K562 (cell line): ENCODE measurements around the gene HCFC1R1. TPM values are rescaled to one million over a fixed set of nuclear protein-coding genes. Genes with fewer than 3 reads are reported as not detected.
A peak's percentile ranks its signal among the peaks of the same experiment; 100 is the strongest.

Source experiments
- CBFA2T2 ChIP-seq: fragments of 450-650 bp; conservative IDR thresholded peaks from 2 replicates; pipeline ENCODE4 v1.6.1; 2017; ENCODE audit warnings: mild to moderate bottlenecking
- ETV6 ChIP-seq, 3 experiments: fragments of 150-350 bp in 1 of 3; sonication (generic) in 1 of 3; formaldehyde crosslinking in 1 of 3; IDR thresholded peaks; 2 replicates each; pipeline versions ENCODE4 v1.6.1 to v1.8.0; 2014 to 2022; ENCODE audit warnings: borderline replicate concordance in 2 of 3, low read depth in 2 of 3, antibody characterized with exemption in 1 of 3, low read length in 1 of 3, mild to moderate bottlenecking in 1 of 3, missing genetic modification reagents in 1 of 3
- GMEB1 ChIP-seq: fragments of 250-450 bp; sonication (Bioruptor Pico); IDR thresholded peaks from 2 replicates; pipeline ENCODE4 v1.4.0; 2020; ENCODE audit warnings: mild to moderate bottlenecking
- KAT8 ChIP-seq: fragments of 450-650 bp; IDR thresholded peaks from 2 replicates; pipeline ENCODE4 v1.6.1; 2016; ENCODE audit warnings: low read depth, mild to moderate bottlenecking
- KDM1A ChIP-seq, 2 experiments: fragments of 450-650 bp; IDR thresholded peaks; 2 replicates each; pipeline ENCODE4 v1.6.1; 2016; ENCODE audit warnings: mild to moderate bottlenecking in 2 of 2
- MBD2 ChIP-seq: sonication (generic); IDR thresholded peaks from 2 replicates; pipeline ENCODE4 v1.6.1; 2016; ENCODE audit warnings: low read depth, borderline replicate concordance
- POLR2AphosphoS5 ChIP-seq: IDR thresholded peaks from 2 replicates; pipeline ENCODE4 v1.6.1; 2011; ENCODE audit warnings: mild to moderate bottlenecking, low read depth, low read length, moderate library complexity; ENCODE audit not compliant: control insufficient read depth, insufficient read depth
- PTRF ChIP-seq: fragments of 450-650 bp; IDR thresholded peaks from 2 replicates; pipeline ENCODE4 v1.6.1; 2016; ENCODE audit warnings: mild to moderate bottlenecking, missing genetic modification characterization, missing compliant biosample characterization
- ZBTB34 ChIP-seq: fragments of 250-450 bp; sonication (Bioruptor Pico); IDR thresholded peaks from 2 replicates; pipeline ENCODE4 v1.8.0; 2021; ENCODE audit warnings: mild to moderate bottlenecking, moderate library complexity
- ZNF217 ChIP-seq: sonication (generic); formaldehyde crosslinking; IDR thresholded peaks from 2 replicates; pipeline ENCODE4 v1.8.0; 2022; ENCODE audit warnings: mild to moderate bottlenecking, missing genetic modification reagents
- ZNF311 ChIP-seq: fragments of 250-450 bp; sonication (Bioruptor Pico); IDR thresholded peaks from 2 replicates; pipeline ENCODE4 v1.4.0; 2020; ENCODE audit warnings: mild to moderate bottlenecking, moderate library complexity
- ZNF436 ChIP-seq: fragments of 250-450, 450-650 bp; sonication (Bioruptor Pico); formaldehyde crosslinking; IDR thresholded peaks from 2 replicates; pipeline ENCODE4 v1.7.0; 2020; ENCODE audit warnings: mild to moderate bottlenecking
- ZNF511 ChIP-seq: sonication (generic); formaldehyde crosslinking; IDR thresholded peaks from 2 replicates; pipeline ENCODE4 v1.8.0; 2022; ENCODE audit warnings: mild to moderate bottlenecking, missing genetic modification reagents
- ZNF561 ChIP-seq: fragments of 450-650 bp; formaldehyde crosslinking; conservative IDR thresholded peaks from 2 replicates; pipeline ENCODE4 v1.4.0; 2020; ENCODE audit warnings: mild to moderate bottlenecking, moderate library complexity
- ZNF77 ChIP-seq: fragments of 250-450 bp; sonication (Bioruptor Pico); IDR thresholded peaks from 2 replicates; pipeline ENCODE4 v1.5.0; 2020
- polyA plus RNA-seq, 8 experiments: library from polyadenylated mRNA; depleted of rRNA in 4 of 8; stranded (reverse) in 5 of 8; unstranded in 3 of 8; fragments of >200 nt; fragmentation: Nextera tagmentation in 2 of 8; fragmentation: Illumina TruSeq in 1 of 8; extraction: Ambion mirVana in 2 of 8; extraction: Trizol in 1 of 8; gene quantifications; 2 replicates each; pipeline versions ENCODE4 v1.2.1 to v1.2.3, GENCODE V29; 2011 to 2014; ENCODE audit warnings: inconsistent platforms in 1 of 8, missing spikeins in 1 of 8
- total RNA-seq, 7 experiments: library from RNA; depleted of rRNA in 6 of 7; stranded (reverse); fragments of >200 nt in 6 of 7; fragmentation: Illumina TruSeq in 2 of 7; extraction: Trizol in 2 of 7; gene quantifications; 2 replicates each; pipeline versions ENCODE4 v1.2.1 to v1.2.3, GENCODE V29; 2011 to 2021; ENCODE audit warnings: low replicate concordance in 1 of 7
- TF ChIP-seq, protein P1 (sequence below): fragments of 150-350 bp; conservative IDR thresholded peaks from 2 replicates; pipeline ENCODE4 v1.6.1; 2014; ENCODE audit warnings: low read length
- TF ChIP-seq, protein P2 (sequence below): sonication (generic); formaldehyde crosslinking; IDR thresholded peaks from 2 replicates; pipeline ENCODE4 v1.8.0; 2022; ENCODE audit warnings: missing genetic modification reagents, mild to moderate bottlenecking, moderate library complexity, borderline replicate concordance
- TF ChIP-seq, protein P3 (sequence below): fragments of 200-800 bp; sonication (Bioruptor generic); IDR thresholded peaks from 2 replicates; pipeline ENCODE4 v1.6.1; 2017; ENCODE audit warnings: missing genetic modification characterization, missing compliant biosample characterization

HCFC1R1 gene
- total and polyA plus RNA-seq, 9 of the 15 experiments (the other 6 are each of a cell fraction or from before 2014, with no cell fraction given), result 2.2 to 29.0 (median 11.2) TPM

- TF ChIP-seq POLR2AphosphoS5, result no peak
- TF ChIP-seq ZNF77 (CRISPR knock-in tag), result no peak
- no peak for TF ChIP-seq ZNF561 (CRISPR knock-in tag)
- TF ChIP-seq GMEB1 (CRISPR knock-in tag), result no peak
- no peak for TF ChIP-seq CBFA2T2
- no peak for TF ChIP-seq ZBTB34 (CRISPR knock-in tag)
- 0 out of 4 replicates have a peak, but pooled peaks have one; percentile 18 to 21 for TF ChIP-seq KDM1A (IDR thresholded peaks at IDR 0.05)
- TF ChIP-seq KAT8, result no peak
- no peak for TF ChIP-seq ZNF511 (CRISPR knock-in tag)
- no peak for TF ChIP-seq ZNF217 (CRISPR knock-in tag)
- no peak for TF ChIP-seq ETV6 (IDR thresholded peaks at IDR 0.05; ENCODE audit: borderline replicate concordance in 1 of 2, low read depth in 2 of 2, low read length in 1 of 2)
- TF ChIP-seq ETV6 (CRISPR knock-in tag; IDR thresholded peaks at IDR 0.05; ENCODE audit: borderline replicate concordance), result no peak
- TF ChIP-seq, protein P1, sequence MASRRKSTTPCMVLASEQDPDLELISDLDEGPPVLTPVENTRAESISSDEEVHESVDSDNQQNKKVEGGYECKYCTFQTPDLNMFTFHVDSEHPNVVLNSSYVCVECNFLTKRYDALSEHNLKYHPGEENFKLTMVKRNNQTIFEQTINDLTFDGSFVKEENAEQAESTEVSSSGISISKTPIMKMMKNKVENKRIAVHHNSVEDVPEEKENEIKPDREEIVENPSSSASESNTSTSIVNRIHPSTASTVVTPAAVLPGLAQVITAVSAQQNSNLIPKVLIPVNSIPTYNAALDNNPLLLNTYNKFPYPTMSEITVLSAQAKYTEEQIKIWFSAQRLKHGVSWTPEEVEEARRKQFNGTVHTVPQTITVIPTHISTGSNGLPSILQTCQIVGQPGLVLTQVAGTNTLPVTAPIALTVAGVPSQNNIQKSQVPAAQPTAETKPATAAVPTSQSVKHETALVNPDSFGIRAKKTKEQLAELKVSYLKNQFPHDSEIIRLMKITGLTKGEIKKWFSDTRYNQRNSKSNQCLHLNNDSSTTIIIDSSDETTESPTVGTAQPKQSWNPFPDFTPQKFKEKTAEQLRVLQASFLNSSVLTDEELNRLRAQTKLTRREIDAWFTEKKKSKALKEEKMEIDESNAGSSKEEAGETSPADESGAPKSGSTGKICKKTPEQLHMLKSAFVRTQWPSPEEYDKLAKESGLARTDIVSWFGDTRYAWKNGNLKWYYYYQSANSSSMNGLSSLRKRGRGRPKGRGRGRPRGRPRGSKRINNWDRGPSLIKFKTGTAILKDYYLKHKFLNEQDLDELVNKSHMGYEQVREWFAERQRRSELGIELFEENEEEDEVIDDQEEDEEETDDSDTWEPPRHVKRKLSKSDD, result no peak
- no peak for TF ChIP-seq MBD2
- TF ChIP-seq, protein P2, sequence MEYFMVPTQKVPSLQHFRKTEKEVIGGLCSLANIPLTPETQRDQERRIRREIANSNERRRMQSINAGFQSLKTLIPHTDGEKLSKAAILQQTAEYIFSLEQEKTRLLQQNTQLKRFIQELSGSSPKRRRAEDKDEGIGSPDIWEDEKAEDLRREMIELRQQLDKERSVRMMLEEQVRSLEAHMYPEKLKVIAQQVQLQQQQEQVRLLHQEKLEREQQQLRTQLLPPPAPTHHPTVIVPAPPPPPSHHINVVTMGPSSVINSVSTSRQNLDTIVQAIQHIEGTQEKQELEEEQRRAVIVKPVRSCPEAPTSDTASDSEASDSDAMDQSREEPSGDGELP, result 0 out of 2 replicates have a peak, but pooled peaks have one; percentile 28
- no peak for TF ChIP-seq ZNF311
- TF ChIP-seq, protein P3, sequence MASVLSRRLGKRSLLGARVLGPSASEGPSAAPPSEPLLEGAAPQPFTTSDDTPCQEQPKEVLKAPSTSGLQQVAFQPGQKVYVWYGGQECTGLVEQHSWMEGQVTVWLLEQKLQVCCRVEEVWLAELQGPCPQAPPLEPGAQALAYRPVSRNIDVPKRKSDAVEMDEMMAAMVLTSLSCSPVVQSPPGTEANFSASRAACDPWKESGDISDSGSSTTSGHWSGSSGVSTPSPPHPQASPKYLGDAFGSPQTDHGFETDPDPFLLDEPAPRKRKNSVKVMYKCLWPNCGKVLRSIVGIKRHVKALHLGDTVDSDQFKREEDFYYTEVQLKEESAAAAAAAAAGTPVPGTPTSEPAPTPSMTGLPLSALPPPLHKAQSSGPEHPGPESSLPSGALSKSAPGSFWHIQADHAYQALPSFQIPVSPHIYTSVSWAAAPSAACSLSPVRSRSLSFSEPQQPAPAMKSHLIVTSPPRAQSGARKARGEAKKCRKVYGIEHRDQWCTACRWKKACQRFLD (CRISPR knock-in tag), result no peak
- TF ChIP-seq ZNF436 (CRISPR knock-in tag), result no peak
- TF ChIP-seq PTRF (tag), result no peak
These were observed 4.0 kb downstream of the HCFC1R1 start (continued) for GRCh38 chr16:3019594-3020246.
